Mesendoderm (in vitro differentiated cells): Measurements from ENCODE around the gene TMEM131.
A peak's percentile ranks its signal among the peaks of the same experiment; 100 is the strongest.

Experiments used
- DNase-seq: peaks from one replicate; pipeline ENCODE4 v3.0.0; 2013
- H2AK5ac ChIP-seq: 2 replicates; pipeline ENCODE4 v1.6.1; 2013; ENCODE audit warnings: low read length, inconsistent platforms
- H2BK120ac ChIP-seq: 2 replicates; pipeline ENCODE4 v1.6.1; 2013; ENCODE audit warnings: low read depth, mild to moderate bottlenecking, low read length, moderate library complexity, mixed read lengths
- H2BK15ac ChIP-seq: replicated peaks from 2 replicates; pipeline ENCODE4 v1.6.1; 2013; ENCODE audit warnings: low read depth, mild to moderate bottlenecking, moderate library complexity
- H2BK5ac ChIP-seq: 2 replicates; pipeline ENCODE4 v1.6.1; 2013; ENCODE audit warnings: low read length, inconsistent platforms
- H3K18ac ChIP-seq: 2 replicates; pipeline ENCODE4 v1.6.1; 2013; ENCODE audit warnings: mild to moderate bottlenecking, low read length, mixed read lengths
- H3K23ac ChIP-seq: one replicate; pipeline ENCODE4 v1.6.1; 2013; ENCODE audit warnings: low read length
- H3K27ac ChIP-seq: 2 replicates; pipeline ENCODE4 v1.5.1; 2013; ENCODE audit warnings: low read depth, mild to moderate bottlenecking, inconsistent platforms, low read length, moderate library complexity
- H3K27me3 ChIP-seq: 2 replicates; pipeline ENCODE4 v1.6.1; 2013; ENCODE audit warnings: low read length, control low read depth, mild to moderate bottlenecking, inconsistent platforms; ENCODE audit not compliant: insufficient read depth, poor library complexity
- H3K36me3 ChIP-seq: 2 replicates; pipeline ENCODE4 v1.6.1; 2013; ENCODE audit warnings: low read length, inconsistent platforms; ENCODE audit not compliant: control insufficient read depth, insufficient read depth
- H3K4ac ChIP-seq: one replicate; pipeline ENCODE4 v1.6.1; 2013; ENCODE audit warnings: low read depth, mild to moderate bottlenecking, low read length, moderate library complexity
- H3K4me1 ChIP-seq: 2 replicates; pipeline ENCODE4 v1.6.1; 2013; ENCODE audit warnings: low read depth, low read length, inconsistent platforms; ENCODE audit not compliant: control insufficient read depth
- H3K4me2 ChIP-seq: 2 replicates; pipeline ENCODE4 v1.6.1; 2013; ENCODE audit warnings: low read length
- H3K4me3 ChIP-seq: 2 replicates; pipeline ENCODE4 v1.5.1; 2013; ENCODE audit warnings: mild to moderate bottlenecking, low read length
- H3K56ac ChIP-seq: one replicate; pipeline ENCODE4 v1.6.1; 2013; ENCODE audit warnings: low read length
- H3K79me1 ChIP-seq: 2 replicates; pipeline ENCODE4 v1.6.1; 2013; ENCODE audit warnings: low read length, inconsistent platforms
- H3K79me2 ChIP-seq: 2 replicates; pipeline ENCODE4 v1.6.1; 2013; ENCODE audit warnings: mild to moderate bottlenecking, low read length; ENCODE audit not compliant: control insufficient read depth, insufficient read depth
- H3K9ac ChIP-seq: 2 replicates; pipeline ENCODE4 v1.6.1; 2013; ENCODE audit warnings: low read length, inconsistent platforms
- H4K5ac ChIP-seq: one replicate; pipeline ENCODE4 v1.6.1; 2013; ENCODE audit warnings: low read length
- H4K8ac ChIP-seq: one replicate; pipeline ENCODE4 v1.6.1; 2013; ENCODE audit warnings: low read depth, mild to moderate bottlenecking, control low read depth, low read length, moderate library complexity
- WGBS: extraction: QIAGEN DNeasy Blood & Tissue Kit; methylation state at CpG from one replicate; pipeline ENCODE4 v1.1.7; 2013; ENCODE audit warnings: low lambda C conversion rate, missing lambda C conversion rate; ENCODE audit not compliant: insufficient coverage; ENCODE audit errors: extremely low coverage; 5-methylcytosine and 5-hydroxymethylcytosine counted together

The TMEM131 gene

DNA sequence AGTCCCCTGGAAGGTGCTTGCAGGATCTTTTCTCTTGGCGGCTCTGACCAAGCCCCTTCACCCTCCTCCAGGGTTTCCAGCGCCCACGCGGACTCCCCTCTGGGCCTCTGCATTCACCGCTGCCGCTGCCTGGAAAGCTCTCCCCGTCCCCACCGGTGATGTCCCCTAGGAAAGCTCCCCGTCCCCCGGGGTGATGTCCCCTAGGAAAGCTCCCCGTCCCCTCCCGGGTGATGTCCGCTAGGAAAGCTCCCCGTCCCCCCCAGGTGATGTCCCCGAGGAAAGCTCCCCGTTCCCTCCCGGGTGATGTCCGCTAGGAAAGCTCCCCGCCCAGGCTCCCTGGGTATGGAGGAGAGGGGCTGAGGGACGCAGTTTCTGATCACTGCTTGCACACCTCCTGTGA, 254.5 kb downstream of the TMEM131 start:
- Histone ChIP-seq H3K56ac (no peak overlapping the region), H2BK15ac (no peak overlapping the region), H3K27me3 (no peaks in the 10 kb centered on the region), H3K4me1 (peaks cover 2% of the 10 kb centered on the region), H3K18ac (no peak overlapping the region), H2AK5ac (no peak overlapping the region), H3K9ac (no peak overlapping the region), H3K27ac (no peak overlapping the region), H4K8ac (no peak overlapping the region), H3K79me2 (no peaks in the 10 kb centered on the region), H3K36me3 (no peaks in the 10 kb centered on the region), H4K5ac (no peak overlapping the region), H2BK5ac (no peak overlapping the region), H3K23ac (no peak overlapping the region), H3K4me2 (no peak overlapping the region), H2BK120ac (no peak overlapping the region), H3K4me3 (no peak overlapping the region), H3K4ac (no peak overlapping the region), H3K79me1 (no peaks in the 10 kb centered on the region)
- WGBS = no CpG with 5 or more reads among the region's 20 CpGs
- no peak for DNase-seq

DNA sequence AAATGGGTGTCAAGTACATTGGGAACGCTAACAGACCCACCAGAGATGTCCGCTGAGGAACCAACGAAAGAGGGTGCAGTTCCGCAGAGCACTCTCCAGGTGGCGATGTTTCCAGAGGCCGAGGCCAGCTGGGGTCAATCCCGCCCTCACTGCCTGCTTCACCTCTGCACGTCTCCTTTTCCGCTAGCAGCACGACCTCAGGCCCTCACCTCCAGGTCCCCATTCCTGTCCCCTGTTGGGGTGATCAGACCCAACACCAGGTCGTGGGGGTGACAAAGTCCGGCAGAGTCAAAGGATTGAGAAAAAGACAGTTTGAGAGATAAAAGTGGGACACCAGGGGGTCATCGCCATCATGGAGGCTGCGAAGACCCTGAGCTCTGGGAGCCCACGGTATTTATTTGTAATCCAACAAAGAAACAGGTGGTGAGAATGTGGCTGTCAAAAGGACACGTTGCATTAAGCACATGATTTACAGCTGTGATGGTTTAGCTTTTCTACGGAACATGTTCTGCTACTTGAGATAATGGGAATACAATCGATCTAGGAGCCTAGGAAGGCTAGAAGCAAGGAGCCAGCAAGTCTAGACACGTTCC, 255.1 kb downstream of the TMEM131 start:
- no peak overlapping the region for H3K27ac ChIP-seq
- peak; percentile 79 for DNase-seq
- no peaks in the 10 kb centered on the region for H3K36me3 ChIP-seq

GRCh38 chr2:97739893-97740245, 255.9 kb downstream of the TMEM131 start:
- Histone ChIP-seq H3K79me2 (no peaks in the 10 kb centered on the region), H3K4ac (no peak overlapping the region), H2AK5ac (no peak overlapping the region), H3K23ac (no peak overlapping the region), H4K8ac (no peak overlapping the region), H3K4me1 (peaks cover 2% of the 10 kb centered on the region), H3K4me2 (no peak overlapping the region), H3K36me3 (no peaks in the 10 kb centered on the region), H3K56ac (no peak overlapping the region), H3K79me1 (no peaks in the 10 kb centered on the region), H2BK15ac (no peak overlapping the region), H3K4me3 (no peak overlapping the region), H3K27ac (no peak overlapping the region), H4K5ac (no peak overlapping the region), H3K9ac (no peak overlapping the region), H2BK120ac (no peak overlapping the region), H3K27me3 (no peaks in the 10 kb centered on the region), H3K18ac (no peak overlapping the region), H2BK5ac (no peak overlapping the region)
- no peak for DNase-seq
- no CpG with 5 or more reads among the region's 5 CpGs for WGBS

More for the DNA sequence above, 255.1 kb downstream of the TMEM131 start:
- Histone ChIP-seq H2AK5ac (no peak overlapping the region), H4K8ac (no peak overlapping the region), H3K4me3 (no peak overlapping the region), H2BK120ac (no peak overlapping the region), H3K18ac (no peak overlapping the region), H4K5ac (no peak overlapping the region), H2BK15ac (no peak overlapping the region), H2BK5ac (no peak overlapping the region), H3K9ac (no peak overlapping the region), H3K27me3 (no peaks in the 10 kb centered on the region), H3K56ac (no peak overlapping the region), H3K79me1 (no peaks in the 10 kb centered on the region), H3K79me2 (no peaks in the 10 kb centered on the region), H3K23ac (no peak overlapping the region), H3K4me1 (peaks cover 2% of the 10 kb centered on the region), H3K4ac (no peak overlapping the region), H3K4me2 (no peak overlapping the region)
- WGBS = no CpG with 5 or more reads among the region's 19 CpGs

DNA sequence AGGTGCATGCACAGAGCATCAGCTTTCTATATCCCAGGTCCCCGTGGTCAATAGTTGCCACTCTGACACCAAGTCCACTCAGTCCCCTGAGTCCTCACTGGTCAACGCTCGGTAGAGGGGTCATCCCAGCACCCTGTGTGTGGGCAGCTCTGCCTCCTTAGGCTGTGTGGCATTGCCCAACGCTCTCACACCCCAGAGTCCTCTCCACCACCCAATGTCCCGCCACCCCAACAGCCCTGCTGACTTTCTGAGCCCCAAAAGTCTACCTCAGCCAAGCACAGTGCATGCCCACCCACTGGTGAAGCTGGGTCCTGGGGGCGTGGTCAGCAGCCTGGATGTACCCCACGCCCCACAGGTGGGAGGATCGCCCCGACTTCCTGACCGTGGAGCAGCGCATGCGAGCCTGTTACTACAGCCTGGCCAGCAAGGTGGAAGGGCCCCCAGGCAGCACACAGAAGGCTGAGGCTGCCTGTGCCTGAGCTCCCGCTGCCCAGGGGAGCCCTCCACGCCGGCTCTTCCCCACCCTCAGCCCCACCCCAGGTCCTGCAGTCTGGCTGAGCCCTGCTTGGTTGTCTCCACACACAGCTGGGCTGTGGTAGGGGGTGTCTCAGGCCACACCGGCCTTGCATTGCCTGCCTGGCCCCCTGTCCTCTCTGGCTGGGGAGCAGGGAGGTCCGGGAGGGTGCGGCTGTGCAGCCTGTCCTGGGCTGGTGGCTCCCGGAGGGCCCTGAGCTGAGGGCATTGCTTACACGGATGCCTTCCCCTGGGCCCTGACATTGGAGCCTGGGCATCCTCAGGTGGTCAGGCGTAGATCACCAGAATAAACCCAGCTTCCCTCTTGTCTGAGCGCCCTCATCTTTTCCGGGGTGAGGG, 256.5 kb downstream of the TMEM131 start:
- H2BK5ac ChIP-seq = no peak overlapping the region
- no CpG with 5 or more reads among the region's 23 CpGs for WGBS

DNA sequence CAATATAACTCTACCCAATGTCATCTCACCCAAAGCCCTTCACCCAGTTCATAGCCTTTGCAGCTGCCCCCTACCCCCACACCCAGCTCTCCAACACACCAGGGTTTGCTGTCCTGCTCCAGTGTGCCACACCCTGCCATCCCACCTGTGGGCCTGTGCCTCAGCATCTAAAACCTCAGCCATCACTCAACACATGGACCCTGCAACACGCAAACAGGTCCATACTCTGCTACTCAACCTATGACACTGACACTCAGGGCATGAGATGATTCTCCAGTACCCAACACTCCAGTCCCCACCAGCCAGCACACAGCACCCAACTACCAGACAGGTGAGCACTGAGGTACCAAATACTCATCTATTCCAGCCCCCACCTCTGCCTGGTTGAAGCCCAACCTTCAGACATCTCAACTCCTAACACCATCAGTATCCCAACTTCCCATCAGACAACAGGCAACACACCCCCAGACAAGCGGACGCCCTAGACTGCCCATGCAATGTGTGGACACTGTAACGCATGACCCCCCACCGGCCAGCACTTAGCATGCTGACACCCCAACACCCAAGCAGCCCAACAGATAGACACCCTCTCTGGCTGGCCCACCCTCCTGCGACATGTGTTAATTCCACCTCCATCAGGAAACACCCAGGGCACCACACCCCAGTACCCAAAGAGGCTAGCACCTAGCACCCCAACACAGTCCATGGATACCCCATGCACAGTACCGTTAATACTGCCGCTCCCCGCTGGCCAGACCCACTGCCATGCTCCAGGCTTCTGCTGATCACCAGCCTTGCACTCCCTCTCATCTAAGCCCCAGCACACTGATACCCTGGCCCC, 257.3 kb downstream of the TMEM131 start:
- Histone ChIP-seq H4K8ac (no peak overlapping the region), H3K4me1 (peaks cover 2% of the 10 kb centered on the region), H2BK120ac (no peak overlapping the region), H3K79me2 (no peaks in the 10 kb centered on the region), H3K27ac (no peak overlapping the region), H3K79me1 (no peaks in the 10 kb centered on the region), H3K27me3 (no peaks in the 10 kb centered on the region), H4K5ac (no peak overlapping the region), H3K9ac (no peak overlapping the region), H3K4me2 (no peak overlapping the region), H3K4ac (no peak overlapping the region), H2BK15ac (no peak overlapping the region), H3K56ac (no peak overlapping the region), H2AK5ac (no peak overlapping the region), H3K36me3 (no peaks in the 10 kb centered on the region), H3K4me3 (no peak overlapping the region), H3K18ac (no peak overlapping the region), H3K23ac (no peak overlapping the region), H2BK5ac (no peak overlapping the region)
- WGBS = no CpG with 5 or more reads among the region's 9 CpGs
- no peak for DNase-seq

More for the DNA sequence above, 256.5 kb downstream of the TMEM131 start:
- Histone ChIP-seq H3K79me2 (no peaks in the 10 kb centered on the region), H2AK5ac (no peak overlapping the region), H3K18ac (no peak overlapping the region), H3K4me2 (no peak overlapping the region), H2BK120ac (no peak overlapping the region), H3K36me3 (no peaks in the 10 kb centered on the region), H4K5ac (no peak overlapping the region), H3K4me3 (no peak overlapping the region), H3K4me1 (peaks cover 2% of the 10 kb centered on the region), H3K9ac (no peak overlapping the region), H2BK15ac (no peak overlapping the region), H3K27ac (no peak overlapping the region), H3K56ac (no peak overlapping the region), H3K4ac (no peak overlapping the region), H4K8ac (no peak overlapping the region), H3K23ac (no peak overlapping the region), H3K27me3 (no peaks in the 10 kb centered on the region), H3K79me1 (no peaks in the 10 kb centered on the region)
- DNase-seq = no peak
